Omental fat pad (tissue), 4 donors: ENCODE measurements around the gene ITGA1. TPM values are rescaled to one million over a fixed set of nuclear protein-coding genes. Genes with fewer than 3 reads are reported as not detected.

Experiments used
- ATAC-seq: fragments of 150-250 bp; one replicate; pipeline ENCODE4 v1.9.1; 2016; ENCODE audit warnings: mild to moderate bottlenecking, moderate library complexity; ENCODE audit not compliant: low FRiP score
- DNase-seq: peaks from one replicate; pipeline ENCODE4 v3.0.0-alpha.2; 2019; ENCODE audit warnings: low spot score
- total RNA-seq, 4 donors: library from RNA; depleted of rRNA; stranded (reverse); fragments of >200 nt; gene quantifications; one replicate each; pipeline ENCODE4 v1.1.0, GENCODE V29; 2016
- TF ChIP-seq, protein P1 (sequence below), 3 donors: fragments of 450-650 bp; IDR thresholded peaks; one replicate each; pipeline ENCODE4 v1.5.1; 2016 to 2017; ENCODE audit warnings: antibody characterized with exemption in 3 of 3, mild to moderate bottlenecking in 3 of 3, moderate library complexity in 2 of 3

The ITGA1 gene
- total RNA-seq, 4 donors from 2014 or later = 23.0 to 181 (median 55.0) TPM

GRCh38 chr5:52746539-52746938 is 41.2 kb upstream of the ITGA1 start:
- DNase-seq = no peak
- TF ChIP-seq, protein P1, sequence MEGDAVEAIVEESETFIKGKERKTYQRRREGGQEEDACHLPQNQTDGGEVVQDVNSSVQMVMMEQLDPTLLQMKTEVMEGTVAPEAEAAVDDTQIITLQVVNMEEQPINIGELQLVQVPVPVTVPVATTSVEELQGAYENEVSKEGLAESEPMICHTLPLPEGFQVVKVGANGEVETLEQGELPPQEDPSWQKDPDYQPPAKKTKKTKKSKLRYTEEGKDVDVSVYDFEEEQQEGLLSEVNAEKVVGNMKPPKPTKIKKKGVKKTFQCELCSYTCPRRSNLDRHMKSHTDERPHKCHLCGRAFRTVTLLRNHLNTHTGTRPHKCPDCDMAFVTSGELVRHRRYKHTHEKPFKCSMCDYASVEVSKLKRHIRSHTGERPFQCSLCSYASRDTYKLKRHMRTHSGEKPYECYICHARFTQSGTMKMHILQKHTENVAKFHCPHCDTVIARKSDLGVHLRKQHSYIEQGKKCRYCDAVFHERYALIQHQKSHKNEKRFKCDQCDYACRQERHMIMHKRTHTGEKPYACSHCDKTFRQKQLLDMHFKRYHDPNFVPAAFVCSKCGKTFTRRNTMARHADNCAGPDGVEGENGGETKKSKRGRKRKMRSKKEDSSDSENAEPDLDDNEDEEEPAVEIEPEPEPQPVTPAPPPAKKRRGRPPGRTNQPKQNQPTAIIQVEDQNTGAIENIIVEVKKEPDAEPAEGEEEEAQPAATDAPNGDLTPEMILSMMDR (IDR thresholded peaks at IDR 0.05) = no peak
- no peak for ATAC-seq

GRCh38 chr5:52748590-52748989 is 39.1 kb upstream of the ITGA1 start:
- TF ChIP-seq, protein P1 (IDR thresholded peaks at IDR 0.05) = no peak
- no peak for ATAC-seq
- DNase-seq = no peak

- TF ChIP-seq, protein P1 (IDR thresholded peaks at IDR 0.05) = no peak
- DNase-seq = no peak
- no peak for ATAC-seq
Observed at GRCh38 chr5:52749666-52750065, 38.0 kb upstream of the ITGA1 start.

GRCh38 chr5:52751137-52751536 is 36.6 kb upstream of the ITGA1 start:
- ATAC-seq = no peak
- TF ChIP-seq, protein P1 (IDR thresholded peaks at IDR 0.05) = no peak
- no peak for DNase-seq

DNA sequence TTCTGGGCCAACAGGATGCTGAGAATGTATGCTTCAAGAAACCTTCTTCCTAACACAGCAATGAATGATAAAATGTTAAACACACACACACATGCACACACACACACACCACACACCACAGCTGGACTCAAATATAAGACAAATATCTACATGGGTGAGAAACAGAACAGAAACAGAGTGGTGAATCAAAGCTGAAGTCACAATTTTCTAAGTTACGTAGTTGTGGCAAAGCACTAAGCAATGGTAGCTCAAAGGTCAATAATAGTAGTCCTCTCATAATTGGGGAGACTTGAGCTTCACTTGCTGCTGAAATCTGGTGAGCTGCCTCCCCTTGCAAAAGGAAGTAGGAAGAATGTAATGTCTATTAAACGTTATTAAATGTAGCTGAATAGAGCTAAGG is 33.7 kb upstream of the ITGA1 start:
- ATAC-seq = no peak
- no peak for DNase-seq
- TF ChIP-seq, protein P1 (IDR thresholded peaks at IDR 0.05) = no peak

DNA sequence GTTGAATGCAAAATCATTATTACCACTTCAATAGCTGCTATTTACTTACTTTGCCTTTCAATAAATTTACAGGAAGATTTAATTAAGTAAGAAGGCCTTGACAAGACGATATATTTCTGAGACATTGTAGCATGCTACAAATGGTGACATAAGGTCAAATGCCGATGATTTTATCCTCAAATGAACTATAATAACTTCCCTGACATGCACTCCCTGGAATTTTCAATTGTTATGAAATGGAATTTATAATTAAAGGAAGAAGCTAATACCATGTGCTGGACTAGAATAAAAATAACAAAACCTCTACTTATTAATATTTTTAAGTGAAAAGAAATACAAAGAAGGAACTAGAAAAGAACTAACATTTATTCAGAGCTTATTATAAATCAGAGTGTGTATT is 30.2 kb upstream of the ITGA1 start:
- TF ChIP-seq, protein P1 (IDR thresholded peaks at IDR 0.05) = no peak
- no peak for ATAC-seq

DNA sequence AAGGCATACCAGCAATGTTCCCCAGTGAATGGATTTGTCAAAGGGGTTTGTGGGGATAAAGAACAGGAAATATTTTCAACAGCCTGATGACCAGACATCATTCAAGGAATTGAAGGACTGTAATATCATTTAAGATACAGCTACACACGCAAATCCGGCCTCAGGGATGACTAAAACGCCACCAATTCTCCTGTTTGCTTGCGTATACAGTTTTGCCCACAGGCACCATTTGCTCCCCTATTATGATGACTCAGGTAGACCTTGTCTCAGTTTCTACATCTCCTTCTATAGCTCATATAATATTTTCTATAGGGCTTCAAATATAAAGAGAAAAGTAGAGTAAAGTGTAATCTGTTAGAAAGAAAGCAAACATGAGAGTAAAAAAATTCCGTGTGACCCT is 29.7 kb upstream of the ITGA1 start:
- DNase-seq (no peak), ATAC-seq (no peak)
- TF ChIP-seq, protein P1 (IDR thresholded peaks at IDR 0.05) = no peak

More for the DNA sequence above, 30.2 kb upstream of the ITGA1 start:
- no peak for DNase-seq
